ENCODE data around the gene BEST4.
"Not testable (repeated sequence)": the region's sequence is repeated elsewhere in the genome, so short reads cannot be mapped to it uniquely, and the experiment has no call there.

BEST4 gene

GRCh38 chr1:44801491-44802305, 13.7 kb upstream of the BEST4 start:
- DNase-seq (ENCODE audit: low spot score) = no peak

- DNase-seq (ENCODE audit: low spot score) = peak; percentile 99
These were observed 12.0 kb upstream of the BEST4 start, which contains the start of gene PLK3 for GRCh38 chr1:44799770-44800584. Gene PLK3, plus strand, starts transcription at chr1:44800377. Its CDS starts 87 bp downstream, at chr1:44800464.

- DNase-seq (ENCODE audit: low spot score) = no peak
These were observed 10.8 kb upstream of the BEST4 start for GRCh38 chr1:44798481-44799365.

- DNase-seq (ENCODE audit: low spot score) = not testable (repeated sequence)
These were observed 9.9 kb upstream of the BEST4 start for GRCh38 chr1:44797886-44798285.

GRCh38 chr1:44792736-44793502, 4.9 kb upstream of the BEST4 start:
- DNase-seq (ENCODE audit: low spot score) = no peak

GRCh38 chr1:44790968-44791801, 3.2 kb upstream of the BEST4 start:
- no peak for DNase-seq (ENCODE audit: low spot score)

- no peak for DNase-seq (ENCODE audit: low spot score)
These were observed 464 bp downstream of the BEST4 start for GRCh38 chr1:44787506-44787905.

GRCh38 chr1:44786841-44787426, 1.0 kb downstream of the BEST4 start:
- no peak for DNase-seq (ENCODE audit: low spot score)

GRCh38 chr1:44786138-44786840, 1.7 kb downstream of the BEST4 start:
- DNase-seq (ENCODE audit: low spot score) = peak; percentile 70

- DNase-seq (ENCODE audit: low spot score) = no peak
These were observed 2.4 kb downstream of the BEST4 start for GRCh38 chr1:44785501-44786137.

GRCh38 chr1:44785029-44785380, 3.0 kb downstream of the BEST4 start:
- no peak for DNase-seq (ENCODE audit: low spot score)

- no peak for DNase-seq (ENCODE audit: low spot score)
These were observed 3.6 kb downstream of the BEST4 start for GRCh38 chr1:44784094-44785028.

GRCh38 chr1:44783697-44784093, 4.3 kb downstream of the BEST4 start:
- no peak for DNase-seq (ENCODE audit: low spot score)

GRCh38 chr1:44780583-44781121, 7.3 kb downstream of the BEST4 start:
- no peak for DNase-seq (ENCODE audit: low spot score)

- DNase-seq (ENCODE audit: low spot score) = no peak
These were observed 9.0 kb downstream of the BEST4 start for GRCh38 chr1:44778705-44779576.

- DNase-seq (ENCODE audit: low spot score) = no peak
These were observed 9.9 kb downstream of the BEST4 start for GRCh38 chr1:44777969-44778635.

All from activated CD4-positive, alpha-beta T cell treated with anti-CD3 and anti-CD28 coated beads, Interleukin-2, Interleukin-4, amounts not matched to agents 100 ng/mL and 50 ng/mL, durations not matched to agents 16 hours and 8 hours (primary cell).